ENCODE data around the gene HEBP1. TPM values are rescaled to one million over a fixed set of nuclear protein-coding genes. Genes with fewer than 3 reads are reported as not detected.

The HEBP1 gene
- polyA plus RNA-seq, 4 donors = 69.7 to 80.0 (median 75.6) TPM

- DNase-seq (ENCODE audit: low read depth in 4 of 4, low spot score in 3 of 4) = no peak
These were observed 24.5 kb upstream of the HEBP1 start for GRCh38 chr12:13024531-13024916.

DNA sequence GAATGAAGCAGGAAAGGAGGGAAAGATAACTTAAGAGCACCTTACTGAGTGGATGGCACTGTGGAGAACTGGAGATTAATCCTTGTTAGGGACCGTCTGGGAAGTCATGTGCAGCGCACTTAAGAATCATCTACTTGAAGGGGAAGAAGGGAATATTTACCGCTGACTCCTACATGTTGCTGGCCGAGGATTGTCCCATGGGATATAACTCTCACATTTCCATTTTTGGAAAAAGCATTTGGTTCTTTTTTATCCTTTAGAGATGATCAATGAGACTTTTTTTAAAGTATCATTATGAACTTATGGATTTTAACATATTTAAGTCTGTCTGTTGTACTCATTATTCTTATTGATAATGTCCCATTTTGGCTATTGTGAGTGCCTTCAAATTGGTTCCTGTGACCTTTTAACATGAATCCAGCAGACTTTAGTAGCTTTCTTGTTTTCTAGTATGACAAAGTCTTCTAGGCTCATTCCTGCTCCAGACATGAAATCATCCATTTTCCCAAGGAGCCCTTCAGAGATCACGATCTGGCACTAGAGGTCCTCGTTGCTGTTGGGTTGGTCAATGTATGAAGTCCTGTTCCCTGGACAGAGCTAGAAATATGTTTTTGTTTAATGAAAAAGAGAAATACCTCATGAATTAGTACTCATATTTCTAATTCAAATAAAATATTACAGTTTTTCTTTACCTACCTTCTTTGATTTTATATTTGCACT, 23.9 kb upstream of the HEBP1 start:
- DNase-seq (ENCODE audit: low read depth in 4 of 4, low spot score in 3 of 4) = no peak

GRCh38 chr12:13022851-13023271, 22.8 kb upstream of the HEBP1 start:
- DNase-seq (ENCODE audit: low read depth in 4 of 4, low spot score in 3 of 4) = no peak

DNA sequence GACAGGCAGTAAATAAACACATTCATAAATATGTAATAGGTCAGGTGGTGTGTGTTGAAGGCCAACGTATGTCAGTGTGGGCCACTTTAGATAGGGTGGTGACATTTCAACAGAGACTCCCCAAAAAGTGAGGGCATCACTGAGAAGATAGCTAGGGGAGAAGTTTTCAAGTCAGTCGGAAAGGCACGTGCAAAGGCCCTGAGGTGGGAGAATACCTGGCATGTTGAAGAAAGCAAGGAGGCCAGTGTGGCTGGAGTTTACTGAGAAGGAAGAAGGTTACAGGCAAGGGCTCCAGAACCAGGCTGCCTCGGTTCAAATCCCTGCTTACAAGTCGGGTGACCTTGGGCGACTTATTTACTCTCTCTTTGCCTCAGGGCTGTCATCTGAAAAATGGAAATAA, 11.0 kb upstream of the HEBP1 start:
- DNase-seq (ENCODE audit: low read depth in 4 of 4, low spot score in 3 of 4) = no peak

DNA sequence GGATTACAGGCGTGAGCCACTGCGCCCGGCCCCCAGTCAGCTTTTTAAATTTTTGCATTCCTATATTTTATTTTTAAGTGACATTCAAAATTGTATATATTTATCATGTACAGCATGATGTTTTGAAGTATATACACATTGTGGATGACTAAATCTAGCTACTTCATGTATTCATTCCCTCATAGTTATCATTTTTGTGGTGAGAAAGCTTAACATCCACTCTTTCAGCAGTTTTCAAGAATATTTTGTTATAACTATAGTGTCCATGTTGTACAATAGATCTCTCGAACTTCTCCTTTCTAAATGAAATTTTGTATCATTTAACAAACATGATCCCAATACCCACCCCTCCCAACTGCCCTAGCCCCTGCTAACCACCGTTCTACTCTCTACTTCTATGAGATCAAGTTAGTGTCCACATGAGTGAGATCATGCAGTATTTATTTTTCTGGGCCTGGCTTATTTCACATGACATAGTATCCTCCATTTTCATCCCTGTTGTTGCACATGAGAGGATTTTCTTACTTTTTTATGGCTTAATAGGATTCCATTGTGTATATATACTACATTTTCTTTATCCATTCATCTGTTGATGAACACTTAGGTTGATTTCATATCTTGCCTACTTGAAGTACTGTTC, 8.8 kb upstream of the HEBP1 start:
- DNase-seq (ENCODE audit: low read depth in 4 of 4, low spot score in 3 of 4) = no peak

DNA sequence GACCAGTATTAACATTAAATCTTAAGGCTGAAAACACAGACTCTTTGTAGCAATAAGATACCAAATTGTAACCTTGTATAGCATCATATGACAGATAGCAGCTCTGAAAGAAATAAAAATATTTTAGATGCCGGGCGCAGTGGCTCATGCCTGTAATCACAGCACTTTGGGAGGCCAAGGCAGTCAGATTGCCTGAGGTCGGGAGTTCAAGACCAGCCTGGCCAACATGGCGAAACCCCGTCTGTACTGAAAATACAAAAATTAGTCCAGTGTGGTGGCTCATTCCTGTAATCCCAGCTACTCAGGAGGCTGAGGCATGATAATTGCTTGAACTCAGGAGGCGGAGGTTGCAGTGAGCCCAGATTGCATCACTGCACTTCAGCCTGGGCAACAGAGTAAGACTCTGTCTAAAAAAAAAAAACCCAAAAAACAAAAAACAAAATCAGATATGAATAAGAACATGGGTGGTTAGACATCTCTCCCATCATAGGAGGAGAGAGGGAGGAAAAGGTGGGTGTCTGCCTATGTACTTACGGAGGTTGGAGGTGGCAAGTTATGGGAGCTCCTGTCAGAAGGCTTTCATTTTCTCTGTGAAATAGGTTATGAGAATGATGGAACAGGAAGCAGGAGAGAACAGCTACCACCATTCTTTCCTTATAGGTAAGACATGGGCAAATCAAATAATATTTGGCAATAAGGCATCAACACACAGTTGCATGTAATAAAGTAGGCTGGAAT, 7.6 kb upstream of the HEBP1 start:
- no peak for DNase-seq (ENCODE audit: low read depth in 4 of 4, low spot score in 3 of 4)

GRCh38 chr12:13005649-13006048, 5.6 kb upstream of the HEBP1 start:
- no peak for DNase-seq (ENCODE audit: low read depth in 4 of 4, low spot score in 3 of 4)

DNA sequence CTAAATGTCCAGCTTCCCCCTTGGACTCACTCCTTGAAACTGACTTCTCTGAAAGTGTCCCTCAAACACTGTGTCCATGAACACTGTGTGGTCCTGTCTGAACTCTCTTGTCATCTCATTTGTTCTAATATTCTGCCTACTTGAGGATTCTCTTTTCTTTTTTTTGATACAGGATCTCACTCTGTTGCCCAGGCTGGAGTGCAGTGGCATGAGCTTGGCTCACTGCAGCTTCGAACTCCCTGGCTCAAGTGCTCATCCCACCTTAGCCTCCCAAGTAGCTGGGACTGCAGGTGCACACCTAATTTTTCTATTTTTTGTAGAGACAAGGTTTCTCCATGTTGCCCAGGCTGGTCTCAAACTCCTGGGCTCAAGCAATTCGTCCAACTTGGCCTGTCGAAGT, 4.9 kb upstream of the HEBP1 start:
- DNase-seq (ENCODE audit: low read depth in 4 of 4, low spot score in 3 of 4) = no peak

DNA sequence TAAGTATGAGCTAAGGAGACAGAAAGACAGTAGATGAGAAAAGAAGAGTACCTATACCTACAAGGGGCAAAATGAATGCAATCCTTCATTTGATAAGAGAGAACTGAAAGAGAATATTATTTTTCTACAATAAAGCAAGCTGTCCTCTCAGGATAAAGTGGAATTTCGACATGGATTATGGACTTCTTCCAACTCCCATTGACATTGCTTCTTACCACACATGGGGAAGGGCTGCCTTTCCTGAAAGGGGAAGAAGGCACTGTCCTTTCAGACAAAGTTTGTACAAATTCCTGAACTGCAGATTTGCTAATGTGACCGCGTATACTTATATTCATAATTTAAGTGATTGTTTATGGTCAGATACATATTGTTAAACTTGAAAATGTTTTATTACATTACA, 4.3 kb upstream of the HEBP1 start:
- no peak for DNase-seq (ENCODE audit: low read depth in 4 of 4, low spot score in 3 of 4)

GRCh38 chr12:13002301-13003097, 2.4 kb upstream of the HEBP1 start:
- no peak for DNase-seq (ENCODE audit: low read depth in 4 of 4, low spot score in 3 of 4)

DNA sequence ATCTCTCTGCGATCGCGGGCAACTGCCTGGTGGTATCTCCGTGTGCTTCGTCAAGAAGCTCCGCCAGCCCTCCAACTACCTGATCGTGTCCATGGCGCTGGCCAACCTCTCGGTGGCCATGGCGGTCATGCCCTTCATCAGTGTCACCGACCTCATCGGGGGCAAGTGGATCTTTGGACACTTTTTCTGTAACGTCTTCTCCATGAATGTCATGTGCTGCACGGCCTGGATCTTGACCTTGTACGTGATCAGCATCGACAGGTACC, 1.6 kb upstream of the HEBP1 start:
- no peak for DNase-seq (ENCODE audit: low read depth in 4 of 4, low spot score in 3 of 4)

DNA sequence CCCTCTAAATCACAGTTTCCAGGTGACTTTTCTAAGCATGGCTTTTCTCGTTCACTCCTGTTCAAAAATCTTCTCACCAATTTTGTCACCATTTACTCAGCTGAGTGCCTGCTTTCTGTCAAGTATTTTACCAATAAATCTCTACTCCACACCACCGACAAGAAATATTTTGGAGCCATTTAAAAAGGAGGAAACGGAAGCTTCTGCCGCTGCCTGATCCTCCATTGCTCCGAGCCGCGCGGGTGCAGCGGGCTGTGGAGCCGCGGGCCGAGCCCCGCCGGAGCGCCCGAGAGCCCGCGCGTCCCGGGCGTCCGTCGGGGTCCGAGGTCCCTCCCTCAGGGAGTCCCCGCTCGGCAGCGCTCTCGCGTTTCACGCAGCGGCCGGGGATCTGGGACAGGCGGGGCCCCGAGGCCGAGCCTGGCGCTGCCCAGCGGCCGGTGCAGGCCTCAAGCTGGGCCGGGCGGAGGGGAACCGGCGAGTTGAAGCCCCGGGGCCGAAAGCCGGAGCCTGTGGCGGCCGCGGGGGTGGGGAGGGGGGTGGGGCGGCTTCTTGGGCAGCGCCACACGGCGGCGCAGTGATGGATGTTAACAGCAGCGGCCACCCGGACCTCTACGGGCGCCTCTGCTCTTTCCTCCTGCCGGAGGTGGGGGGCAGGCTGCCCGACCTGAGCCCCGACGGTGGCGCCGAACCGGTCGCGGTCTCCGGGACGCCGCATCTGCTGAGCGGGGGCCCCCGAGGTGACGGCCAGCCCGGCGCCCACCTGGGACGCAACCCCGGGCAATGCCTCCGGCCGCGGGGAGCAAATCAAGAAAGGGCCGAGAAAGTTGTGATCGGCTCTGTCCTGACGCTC, 1.1 kb upstream of the HEBP1 start:
- peak in 3 of 4 donors; percentile 22 to 59 (median 55) for DNase-seq (ENCODE audit: low read depth in 4 of 4, low spot score in 3 of 4)

GRCh38 chr12:13000616-13000924, 505 bp upstream of the HEBP1 start:
- DNase-seq (ENCODE audit: low read depth in 4 of 4, low spot score in 3 of 4) = peak in 1 of 4 donors; percentile 29

DNA sequence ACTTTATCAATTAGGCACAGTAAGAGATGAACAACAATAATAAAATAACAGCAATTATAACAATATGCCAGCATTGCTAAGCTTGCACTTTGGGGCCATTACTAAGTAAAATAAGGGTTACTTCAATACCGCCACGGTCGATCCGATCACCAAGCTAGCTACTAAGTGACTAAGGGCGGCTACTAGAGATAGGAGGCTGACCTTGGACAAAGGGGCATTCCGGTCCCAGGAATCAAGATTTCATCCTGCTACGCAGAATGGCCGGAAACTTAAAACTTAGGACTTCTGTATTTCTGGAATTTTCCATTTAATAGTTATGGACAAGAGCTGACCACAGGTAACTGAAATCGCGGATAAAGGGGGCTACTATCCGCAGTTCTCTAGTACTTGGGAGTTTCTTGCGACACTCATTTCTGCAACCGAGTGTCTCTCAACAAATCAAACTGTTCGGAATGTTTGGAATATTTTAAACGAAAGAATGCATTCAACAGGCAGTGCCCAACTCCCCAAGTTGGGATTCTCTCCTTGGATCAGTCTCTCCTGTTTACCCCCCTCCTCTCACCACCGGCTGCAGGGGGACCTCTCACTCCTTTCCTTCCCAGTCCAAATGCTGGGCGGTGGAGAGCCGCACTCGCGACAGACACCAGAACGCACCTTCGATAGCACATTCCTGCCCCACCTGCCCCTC, 650 bp downstream of the HEBP1 start:
- DNase-seq (ENCODE audit: low read depth in 4 of 4, low spot score in 3 of 4) = peak in 1 of 4 donors; percentile 44

DNA sequence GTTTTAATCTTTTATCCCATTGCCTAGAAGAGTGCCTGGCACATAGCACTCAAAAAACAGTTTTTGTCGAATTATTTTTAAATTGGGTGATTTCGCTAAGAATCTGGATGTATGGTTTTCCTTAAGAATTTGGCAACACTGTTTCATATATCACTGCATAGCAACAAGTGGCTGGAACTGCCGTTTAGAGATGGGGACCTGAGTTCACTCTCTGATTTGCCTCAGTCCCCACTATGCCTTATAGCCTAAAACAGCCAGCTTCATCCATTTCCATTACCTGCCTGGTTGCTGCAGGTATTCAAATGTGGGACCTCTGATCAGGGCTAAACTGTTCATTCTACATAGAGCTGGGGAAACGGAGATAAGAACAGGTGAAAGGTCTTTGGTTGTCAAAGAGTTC, 1.8 kb downstream of the HEBP1 start:
- DNase-seq (ENCODE audit: low read depth in 4 of 4, low spot score in 3 of 4) = no peak

DNA sequence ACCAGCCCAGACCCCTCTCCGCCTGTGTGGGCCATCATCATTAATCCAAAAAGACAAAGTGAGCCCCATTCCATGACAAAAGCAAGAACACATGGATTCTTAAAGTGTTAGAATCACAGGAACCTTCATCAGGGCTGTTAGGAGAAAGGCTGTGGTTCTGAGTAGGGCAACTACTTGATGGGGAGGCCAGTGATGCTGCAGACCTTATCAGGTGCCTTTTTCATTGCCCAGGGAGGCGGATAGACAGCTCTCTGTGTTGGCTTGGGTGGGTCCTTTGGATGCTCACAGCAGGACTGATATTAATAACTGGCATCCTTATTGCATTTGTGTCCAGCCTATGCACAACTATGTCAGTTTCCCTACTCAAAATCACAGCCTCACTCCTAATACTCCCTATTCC, 2.3 kb downstream of the HEBP1 start:
- DNase-seq (ENCODE audit: low read depth in 4 of 4, low spot score in 3 of 4) = no peak

DNA sequence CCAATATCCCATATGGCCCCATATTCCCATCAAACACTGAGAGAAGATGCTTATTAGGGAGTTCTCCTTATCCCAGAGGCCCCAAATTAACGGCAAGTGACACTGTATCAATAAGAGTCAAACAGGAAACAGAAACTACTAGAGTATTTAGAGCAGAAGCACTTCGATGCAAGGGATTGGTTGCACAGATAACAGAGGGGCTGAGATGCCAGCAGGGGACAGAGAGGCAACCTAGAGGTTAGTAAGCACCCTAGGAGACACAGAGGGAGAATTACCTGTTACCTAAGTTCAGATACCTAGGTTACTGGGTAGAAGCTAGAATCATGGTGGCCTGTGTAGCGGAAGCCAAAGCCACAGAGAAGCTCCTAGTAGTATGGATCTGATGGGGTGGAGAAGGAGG, 2.9 kb downstream of the HEBP1 start:
- no peak for DNase-seq (ENCODE audit: low read depth in 4 of 4, low spot score in 3 of 4)

DNA sequence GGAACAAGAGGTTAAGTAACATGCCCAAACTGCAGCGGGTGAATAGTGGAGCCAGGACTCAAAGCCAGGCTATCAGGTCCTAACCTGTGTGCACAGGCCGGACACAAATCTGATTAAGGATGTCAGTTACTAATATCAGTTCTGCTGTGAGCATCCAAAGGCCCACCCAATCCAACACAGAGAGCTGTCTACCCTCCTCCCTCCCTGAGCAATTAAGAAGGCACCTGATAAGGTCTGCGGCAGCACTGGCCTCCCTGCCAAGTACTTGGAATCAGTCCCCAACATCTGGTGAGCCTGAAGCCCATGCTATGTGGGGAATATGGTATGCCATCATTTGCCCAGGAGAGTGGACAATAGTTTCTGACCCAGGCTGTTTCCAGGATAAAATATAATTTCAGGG, 3.9 kb downstream of the HEBP1 start:
- no peak for DNase-seq (ENCODE audit: low read depth in 4 of 4, low spot score in 3 of 4)

DNA sequence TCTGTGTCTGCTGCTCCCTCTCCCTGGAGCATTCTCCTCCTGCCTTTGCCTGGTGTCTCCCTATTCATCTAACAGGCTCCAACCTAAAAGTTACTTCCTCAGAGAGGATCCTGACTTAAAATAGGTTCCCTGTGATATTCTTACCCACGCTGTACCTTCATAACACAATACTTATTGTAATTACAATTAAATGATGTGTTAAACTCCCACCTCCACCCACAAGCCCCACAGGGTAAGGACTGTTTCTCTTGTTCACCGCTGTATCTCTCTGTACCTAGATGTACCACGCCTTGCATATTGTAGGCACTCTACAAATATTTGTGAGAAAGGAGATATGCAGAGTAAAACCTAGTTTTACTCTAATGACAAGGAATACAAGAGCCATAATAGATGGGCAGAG, 5.0 kb downstream of the HEBP1 start:
- DNase-seq (ENCODE audit: low read depth in 4 of 4, low spot score in 3 of 4) = no peak

- no peak for DNase-seq (ENCODE audit: low read depth in 4 of 4, low spot score in 3 of 4)
These were observed 6.7 kb downstream of the HEBP1 start for GRCh38 chr12:12993367-12993766.

Data from right renal pelvis (tissue), 4 donors.